Measurements from ENCODE around the gene RUVBL1.
"Not testable (repeated sequence)": the region's sequence is repeated elsewhere in the genome, so short reads cannot be mapped to it uniquely, and the experiment has no call there.

RUVBL1 gene

DNA sequence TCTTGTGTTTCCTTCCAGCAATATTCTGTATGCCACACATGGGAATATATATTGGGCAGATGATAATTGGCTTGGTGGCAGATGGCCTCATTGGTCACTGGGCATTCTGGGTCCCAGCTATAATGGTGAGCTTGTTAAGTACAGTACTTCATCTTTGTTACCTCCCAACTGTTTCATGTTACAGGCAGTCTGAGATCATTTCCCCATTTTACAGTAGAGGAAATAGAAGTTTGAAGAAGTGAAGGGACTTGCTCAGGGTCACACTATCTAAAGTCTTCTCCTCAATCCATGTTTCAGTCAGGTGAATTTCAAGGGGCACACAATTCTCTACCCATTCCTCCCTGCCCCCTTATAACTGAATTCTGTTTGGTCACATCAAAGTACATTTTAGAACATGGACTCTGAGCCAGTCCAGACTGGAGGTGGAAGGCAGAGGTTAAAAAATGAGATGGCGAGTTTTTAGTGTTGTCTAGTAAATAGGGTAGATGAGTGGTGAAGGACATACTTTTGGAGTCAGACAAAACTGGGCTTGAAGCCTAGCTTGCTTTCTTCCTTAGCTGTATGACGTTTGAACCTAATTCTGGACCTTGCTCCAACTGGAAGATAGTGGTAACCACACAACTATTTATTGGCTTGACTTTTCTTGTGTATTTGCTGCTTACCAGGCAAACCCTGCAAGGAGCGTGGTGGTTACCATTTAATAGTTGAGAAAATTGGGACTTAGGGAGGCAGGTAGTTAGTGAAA lies 32.2 kb upstream of the RUVBL1 start:
- peaks cover 4% of the 10 kb centered on the region; the same call in 1 of the 2 replicates for H3K9me3 ChIP-seq (ENCODE audit: control insufficient read depth, insufficient read depth, low read length)
- H3K4me1 ChIP-seq (ENCODE audit: control insufficient read depth, low read length), result peaks cover 7% of the 10 kb centered on the region
- 0 out of 2 replicates have a peak, but pooled peaks cover 2% of the 10 kb centered on the region for H4K20me1 ChIP-seq (ENCODE audit: control insufficient read depth, insufficient read depth, low read depth, low read length)
- TF ChIP-seq, protein P1, sequence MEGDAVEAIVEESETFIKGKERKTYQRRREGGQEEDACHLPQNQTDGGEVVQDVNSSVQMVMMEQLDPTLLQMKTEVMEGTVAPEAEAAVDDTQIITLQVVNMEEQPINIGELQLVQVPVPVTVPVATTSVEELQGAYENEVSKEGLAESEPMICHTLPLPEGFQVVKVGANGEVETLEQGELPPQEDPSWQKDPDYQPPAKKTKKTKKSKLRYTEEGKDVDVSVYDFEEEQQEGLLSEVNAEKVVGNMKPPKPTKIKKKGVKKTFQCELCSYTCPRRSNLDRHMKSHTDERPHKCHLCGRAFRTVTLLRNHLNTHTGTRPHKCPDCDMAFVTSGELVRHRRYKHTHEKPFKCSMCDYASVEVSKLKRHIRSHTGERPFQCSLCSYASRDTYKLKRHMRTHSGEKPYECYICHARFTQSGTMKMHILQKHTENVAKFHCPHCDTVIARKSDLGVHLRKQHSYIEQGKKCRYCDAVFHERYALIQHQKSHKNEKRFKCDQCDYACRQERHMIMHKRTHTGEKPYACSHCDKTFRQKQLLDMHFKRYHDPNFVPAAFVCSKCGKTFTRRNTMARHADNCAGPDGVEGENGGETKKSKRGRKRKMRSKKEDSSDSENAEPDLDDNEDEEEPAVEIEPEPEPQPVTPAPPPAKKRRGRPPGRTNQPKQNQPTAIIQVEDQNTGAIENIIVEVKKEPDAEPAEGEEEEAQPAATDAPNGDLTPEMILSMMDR (IDR thresholded peaks at IDR 0.05; ENCODE audit: low read depth, low read length, poor library complexity, severe bottlenecking), result no peak
- TF ChIP-seq EZH2phosphoT487 (IDR thresholded peaks at IDR 0.05; ENCODE audit: borderline replicate concordance, low read length), result no peak
- no peak overlapping the region for H3K27ac ChIP-seq (ENCODE audit: low read depth, low read length)
- H3K79me2 ChIP-seq (ENCODE audit: control insufficient read depth, low read length), result peaks cover 51% of the 10 kb centered on the region
- no peaks in the 10 kb centered on the region for H3K9me2 ChIP-seq (replicated peaks; ENCODE audit: control insufficient read depth, low read length)
- peaks cover 37% of the 10 kb centered on the region for H3K36me3 ChIP-seq (ENCODE audit: control insufficient read depth, low read length)
- no peak overlapping the region for H3K4me2 ChIP-seq (ENCODE audit: low read length)
- H3K27me3 ChIP-seq (ENCODE audit: control insufficient read depth, low read length), result no peaks in the 10 kb centered on the region
- no peak overlapping the region for H3K4me3 ChIP-seq (ENCODE audit: low read length)
- H3F3A ChIP-seq (ENCODE audit: control insufficient read depth, insufficient read depth), result peaks cover 3% of the 10 kb centered on the region; the same call in 1 of the 2 replicates

DNA sequence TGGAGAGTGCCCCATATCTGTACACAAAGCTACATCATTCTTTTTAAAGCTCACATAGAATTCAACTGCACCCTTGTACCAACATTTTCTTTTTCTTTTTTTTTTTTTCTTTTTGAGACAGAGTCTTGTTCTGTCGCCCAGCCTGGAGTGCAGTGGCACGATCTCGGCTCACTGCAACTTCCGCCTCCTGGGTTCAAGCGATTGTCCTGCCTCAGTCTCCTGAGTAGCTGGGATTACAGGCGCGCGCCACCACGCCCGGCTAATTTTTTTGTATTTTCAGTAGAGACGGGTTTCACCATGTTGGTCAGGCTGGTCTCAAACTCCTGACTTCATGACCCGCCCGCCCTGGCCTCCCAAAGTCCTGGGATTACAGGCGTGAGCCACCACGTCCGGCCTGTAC lies 30.7 kb upstream of the RUVBL1 start:
- H3K27me3 ChIP-seq (ENCODE audit: control insufficient read depth, low read length); H3F3A ChIP-seq (ENCODE audit: control insufficient read depth, insufficient read depth); H3K9me3 ChIP-seq (ENCODE audit: control insufficient read depth, insufficient read depth, low read length); H3K4me1 ChIP-seq (ENCODE audit: control insufficient read depth, low read length); H4K20me1 ChIP-seq (ENCODE audit: control insufficient read depth, insufficient read depth, low read depth, low read length); H3K9me2 ChIP-seq (replicated peaks; ENCODE audit: control insufficient read depth, low read length): not testable (repeated sequence)
- peak overlapping the region; percentile 68 for H3K4me2 ChIP-seq (ENCODE audit: low read length)
- peak overlapping the region; percentile 60 for H3K27ac ChIP-seq (ENCODE audit: low read depth, low read length)
- peaks cover 37% of the 10 kb centered on the region for H3K36me3 ChIP-seq (ENCODE audit: control insufficient read depth, low read length)
- H3K4me3 ChIP-seq (ENCODE audit: low read length), result peak overlapping the region; percentile 73
- H3K79me2 ChIP-seq (ENCODE audit: control insufficient read depth, low read length), result peaks cover 42% of the 10 kb centered on the region

DNA sequence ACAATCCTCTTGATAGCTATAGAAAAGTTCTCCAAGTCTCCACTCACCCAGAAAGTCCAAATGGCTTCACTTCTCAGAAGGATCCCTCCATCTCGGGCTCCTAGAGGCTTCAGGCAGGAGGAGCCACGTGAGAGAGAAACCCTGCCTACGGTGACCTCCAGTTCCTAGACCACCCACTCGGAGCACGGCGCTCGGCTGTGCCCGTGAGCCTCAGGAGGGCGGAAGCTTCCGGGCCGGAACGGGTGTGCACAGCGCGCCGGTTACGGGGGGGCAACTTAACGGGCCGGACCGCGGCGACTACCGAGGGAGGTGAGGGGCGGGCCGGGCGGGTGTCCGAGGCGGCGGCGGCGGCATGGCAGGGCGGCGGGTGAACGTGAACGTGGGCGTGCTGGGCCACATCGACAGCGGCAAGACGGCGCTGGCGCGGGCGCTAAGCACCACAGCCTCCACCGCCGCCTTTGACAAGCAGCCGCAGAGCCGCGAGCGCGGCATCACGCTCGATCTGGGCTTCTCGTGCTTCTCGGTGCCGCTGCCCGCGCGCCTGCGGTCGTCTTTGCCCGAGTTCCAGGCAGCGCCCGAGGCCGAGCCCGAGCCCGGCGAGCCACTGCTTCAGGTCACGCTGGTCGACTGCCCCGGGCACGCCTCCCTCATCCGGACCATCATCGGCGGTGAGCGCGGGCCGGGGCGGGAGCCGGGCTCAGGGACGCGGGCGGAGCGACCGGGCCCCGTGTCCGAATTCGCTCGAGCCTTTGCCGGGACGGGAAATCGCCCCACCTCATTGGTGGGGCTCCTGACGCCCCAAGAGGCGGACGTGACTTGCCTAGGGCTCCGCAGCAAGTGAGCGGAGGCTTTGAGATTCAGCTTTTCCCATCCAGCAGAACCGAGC lies 29.8 kb upstream of the RUVBL1 start, which contains the start of gene EEFSEC:
Gene EEFSEC, plus strand, starts transcription at position 326 of the 886 bp plus-strand sequence. Its CDS starts 27 bp downstream, at position 353.
- TF ChIP-seq, protein P1 (IDR thresholded peaks at IDR 0.05; ENCODE audit: low read depth, low read length, poor library complexity, severe bottlenecking), result no peak
- no peak for TF ChIP-seq EZH2phosphoT487 (IDR thresholded peaks at IDR 0.05; ENCODE audit: borderline replicate concordance, low read length)
- Histone ChIP-seq H3K9me2 (replicated peaks; ENCODE audit: control insufficient read depth, low read length) (no peaks in the 10 kb centered on the region), H3K79me2 (ENCODE audit: control insufficient read depth, low read length) (peaks cover 33% of the 10 kb centered on the region), H3K27me3 (ENCODE audit: control insufficient read depth, low read length) (no peaks in the 10 kb centered on the region), H3K9me3 (ENCODE audit: control insufficient read depth, insufficient read depth, low read length) (peaks cover 4% of the 10 kb centered on the region; the same call in 1 of the 2 replicates), H3F3A (ENCODE audit: control insufficient read depth, insufficient read depth) (peaks cover 3% of the 10 kb centered on the region; the same call in 1 of the 2 replicates), H3K4me3 (ENCODE audit: low read length) (peak within 1 kb of the TSS; percentile 73), H4K20me1 (ENCODE audit: control insufficient read depth, insufficient read depth, low read depth, low read length) (no peaks in the 10 kb centered on the region), H3K36me3 (ENCODE audit: control insufficient read depth, low read length) (peaks cover 32% of the 10 kb centered on the region), H3K4me1 (ENCODE audit: control insufficient read depth, low read length) (peaks cover 7% of the 10 kb centered on the region), H3K4me2 (ENCODE audit: low read length) (peak within 1 kb of the TSS; percentile 68), H3K27ac (ENCODE audit: low read depth, low read length) (peak within 1 kb of the TSS; percentile 60)

Measured in DOHH2 (cell line).